ENCODE measurements around the gene DSTYK.

The DSTYK gene

GRCh38 chr1:205172729-205173366 lies 38.7 kb downstream of the DSTYK start:
- Histone ChIP-seq H3K9ac (no peak overlapping the region), H3K79me2 (peaks cover 10% of the 10 kb centered on the region), H3K4me3 (ENCODE audit: low read depth, low read length) (no peak overlapping the region), H3K36me3 (ENCODE audit: control insufficient read depth, insufficient read depth, low read length) (no peaks in the 10 kb centered on the region), H3K4me2 (ENCODE audit: low read length) (no peak overlapping the region), H3K4me1 (peaks cover 4% of the 10 kb centered on the region), H3K27me3 (ENCODE audit: control insufficient read depth, insufficient read depth, low read length) (no peaks in the 10 kb centered on the region), H3K27ac (no peak overlapping the region), H2AFZ (no peak overlapping the region), H3K9me3 (ENCODE audit: control insufficient read depth, low read length) (no peaks in the 10 kb centered on the region)
- TF ChIP-seq CTCF (IDR thresholded peaks at IDR 0.05), result no peak

- no peaks in the 10 kb centered on the region for H3K9me3 ChIP-seq (ENCODE audit: control insufficient read depth, low read length)
- no peak overlapping the region for H3K4me3 ChIP-seq (ENCODE audit: low read depth, low read length)
- H3K4me2 ChIP-seq (ENCODE audit: low read length), result no peak overlapping the region
- TF ChIP-seq CTCF (IDR thresholded peaks at IDR 0.05), result no peak
- no peak overlapping the region for H3K9ac ChIP-seq
- H2AFZ ChIP-seq, result no peak overlapping the region
- no peaks in the 10 kb centered on the region for H3K27me3 ChIP-seq (ENCODE audit: control insufficient read depth, insufficient read depth, low read length)
- no peak overlapping the region for H3K27ac ChIP-seq
- no peaks in the 10 kb centered on the region for H3K36me3 ChIP-seq (ENCODE audit: control insufficient read depth, insufficient read depth, low read length)
- peaks cover 10% of the 10 kb centered on the region for H3K79me2 ChIP-seq
- peaks cover 4% of the 10 kb centered on the region for H3K4me1 ChIP-seq
These were observed 40.1 kb downstream of the DSTYK start for GRCh38 chr1:205171369-205171768.

- no peaks in the 10 kb centered on the region for H3K36me3 ChIP-seq (ENCODE audit: control insufficient read depth, insufficient read depth, low read length)
- H3K9me3 ChIP-seq (ENCODE audit: control insufficient read depth, low read length), result no peaks in the 10 kb centered on the region
- no peak overlapping the region for H2AFZ ChIP-seq
- no peak for TF ChIP-seq CTCF (IDR thresholded peaks at IDR 0.05)
- no peak overlapping the region for H3K4me3 ChIP-seq (ENCODE audit: low read depth, low read length)
- H3K27me3 ChIP-seq (ENCODE audit: control insufficient read depth, insufficient read depth, low read length), result no peaks in the 10 kb centered on the region
- H3K79me2 ChIP-seq, result peaks cover 10% of the 10 kb centered on the region
- H3K9ac ChIP-seq, result no peak overlapping the region
- H3K27ac ChIP-seq, result no peak overlapping the region
- no peak overlapping the region for H3K4me2 ChIP-seq (ENCODE audit: low read length)
- H3K4me1 ChIP-seq, result peaks cover 2% of the 10 kb centered on the region
These were observed 40.8 kb downstream of the DSTYK start for GRCh38 chr1:205170532-205171269.

- H3K4me2 ChIP-seq (ENCODE audit: low read length), result no peak overlapping the region
- TF ChIP-seq CTCF (IDR thresholded peaks at IDR 0.05), result no peak
- H3K36me3 ChIP-seq (ENCODE audit: control insufficient read depth, insufficient read depth, low read length), result no peaks in the 10 kb centered on the region
- H3K9me3 ChIP-seq (ENCODE audit: control insufficient read depth, low read length), result no peaks in the 10 kb centered on the region
- no peak overlapping the region for H3K9ac ChIP-seq
- H3K79me2 ChIP-seq, result peaks cover 13% of the 10 kb centered on the region
- H3K27me3 ChIP-seq (ENCODE audit: control insufficient read depth, insufficient read depth, low read length), result no peaks in the 10 kb centered on the region
- no peak overlapping the region for H2AFZ ChIP-seq
- H3K27ac ChIP-seq, result no peak overlapping the region
- H3K4me3 ChIP-seq (ENCODE audit: low read depth, low read length), result no peak overlapping the region
- no peaks in the 10 kb centered on the region for H3K4me1 ChIP-seq
These were observed 42.3 kb downstream of the DSTYK start for GRCh38 chr1:205169248-205169647.

Data from parathyroid adenoma (tissue), 2 donors.